Measurements from ENCODE around the gene ZNF280A. TPM values are rescaled to one million over a fixed set of nuclear protein-coding genes. Genes with fewer than 3 reads are reported as not detected.

The ZNF280A gene
- total and polyA plus RNA-seq, 2 donors (not counting 3 experiments of a cell fraction or from before 2014, with no cell fraction given), result 0.15 TPM; not detected in 1

DNA sequence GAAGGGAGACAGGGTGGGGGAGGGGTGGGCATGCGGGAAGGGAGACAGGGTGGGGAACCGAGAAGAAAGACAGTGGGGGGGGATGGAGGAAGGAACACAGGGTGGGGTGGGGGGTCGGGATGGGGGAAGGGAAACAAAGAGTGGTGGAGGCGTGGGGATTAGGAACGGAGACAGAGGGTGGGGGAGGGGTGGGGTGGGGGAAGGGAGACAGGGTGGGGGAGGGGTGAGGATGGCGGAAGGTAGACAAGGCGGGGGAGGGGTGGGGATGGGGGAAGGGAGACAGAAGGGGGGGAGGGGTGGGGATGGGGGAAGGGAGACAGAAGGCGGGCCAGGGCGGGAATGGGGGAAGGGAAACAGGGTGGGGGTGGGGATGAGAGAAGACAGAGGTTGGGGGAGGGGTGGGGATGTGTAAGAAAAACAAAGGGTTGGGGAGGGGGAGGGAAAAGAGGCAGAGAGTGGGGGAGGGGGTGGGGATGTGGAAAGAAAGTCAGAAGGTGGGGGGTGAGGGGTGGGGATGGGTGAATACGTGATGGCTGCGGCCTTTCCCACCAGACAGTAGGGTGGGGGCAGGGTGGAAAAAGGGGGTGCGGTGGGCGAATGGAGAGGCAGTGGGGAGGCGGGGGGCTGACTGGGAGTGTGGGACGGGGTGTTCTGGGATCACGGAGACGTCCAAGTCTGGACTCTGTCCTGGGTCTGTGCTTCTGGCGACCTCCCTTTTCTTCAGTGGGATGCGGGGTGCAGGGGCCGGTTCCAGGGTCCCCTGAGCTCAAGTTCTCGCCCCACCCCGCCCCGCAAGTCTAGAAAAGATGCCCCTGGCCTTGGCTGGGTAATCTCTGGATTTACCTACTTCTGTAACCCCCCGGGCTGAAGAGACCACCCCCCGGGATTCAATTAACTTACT lies 38.3 kb upstream of the ZNF280A start:
- BruUV-seq (replicated peaks), result no TSS peak
- Histone ChIP-seq H3K27ac (ENCODE audit: insufficient read depth, low read depth, low read length) (no peak overlapping the region), H3K4me1 (ENCODE audit: control insufficient read depth, extremely low read depth, insufficient read depth, low read length) (no peaks in the 10 kb centered on the region), H3K4me2 (ENCODE audit: insufficient read depth, low read length) (no peak overlapping the region), H3K9me3 (replicated peaks; ENCODE audit: control insufficient read depth, insufficient read depth, low read length) (no peaks in the 10 kb centered on the region), H3K4me3 (replicated peaks in 1 of 3; ENCODE audit: insufficient read depth in 1 of 3, low read depth in 1 of 3, low read length in 3 of 3) (no peak overlapping the region), H2AFZ (ENCODE audit: low read depth, low read length) (no peak overlapping the region), H3K79me2 (ENCODE audit: control insufficient read depth, insufficient read depth, low read length) (no peaks in the 10 kb centered on the region), H3K9me1 (replicated peaks; ENCODE audit: control insufficient read depth, extremely low read depth, insufficient read depth, low read length) (no peaks in the 10 kb centered on the region), H3K36me3 (ENCODE audit: control insufficient read depth in 2 of 2, extremely low read depth in 1 of 2, insufficient read depth in 2 of 2, low read length in 2 of 2) (no peaks in the 10 kb centered on the region), H3K9ac (replicated peaks; ENCODE audit: extremely low read depth, insufficient read depth, low read length) (no peak overlapping the region), H4K20me1 (replicated peaks; ENCODE audit: control insufficient read depth, extremely low read depth, insufficient read depth, low read length) (no peaks in the 10 kb centered on the region), H3K27me3 (ENCODE audit: control insufficient read depth in 2 of 2, insufficient read depth in 2 of 2, low read length in 2 of 2) (peaks cover 0 to 1% of the 10 kb centered on the region in 2 experiments)
- no peak for TF ChIP-seq POLR2A (IDR thresholded peaks at IDR 0.05; ENCODE audit: low read depth, low read length)
- TF ChIP-seq, protein P1, sequence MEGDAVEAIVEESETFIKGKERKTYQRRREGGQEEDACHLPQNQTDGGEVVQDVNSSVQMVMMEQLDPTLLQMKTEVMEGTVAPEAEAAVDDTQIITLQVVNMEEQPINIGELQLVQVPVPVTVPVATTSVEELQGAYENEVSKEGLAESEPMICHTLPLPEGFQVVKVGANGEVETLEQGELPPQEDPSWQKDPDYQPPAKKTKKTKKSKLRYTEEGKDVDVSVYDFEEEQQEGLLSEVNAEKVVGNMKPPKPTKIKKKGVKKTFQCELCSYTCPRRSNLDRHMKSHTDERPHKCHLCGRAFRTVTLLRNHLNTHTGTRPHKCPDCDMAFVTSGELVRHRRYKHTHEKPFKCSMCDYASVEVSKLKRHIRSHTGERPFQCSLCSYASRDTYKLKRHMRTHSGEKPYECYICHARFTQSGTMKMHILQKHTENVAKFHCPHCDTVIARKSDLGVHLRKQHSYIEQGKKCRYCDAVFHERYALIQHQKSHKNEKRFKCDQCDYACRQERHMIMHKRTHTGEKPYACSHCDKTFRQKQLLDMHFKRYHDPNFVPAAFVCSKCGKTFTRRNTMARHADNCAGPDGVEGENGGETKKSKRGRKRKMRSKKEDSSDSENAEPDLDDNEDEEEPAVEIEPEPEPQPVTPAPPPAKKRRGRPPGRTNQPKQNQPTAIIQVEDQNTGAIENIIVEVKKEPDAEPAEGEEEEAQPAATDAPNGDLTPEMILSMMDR (IDR thresholded peaks at IDR 0.05; ENCODE audit: extremely low read depth in 1 of 2, insufficient read depth in 1 of 2, low read depth in 1 of 2, low read length in 2 of 2), result no peak
- no peak for TF ChIP-seq MYC (IDR thresholded peaks at IDR 0.05; ENCODE audit: low read depth, low read length)
- TF ChIP-seq, protein P2, sequence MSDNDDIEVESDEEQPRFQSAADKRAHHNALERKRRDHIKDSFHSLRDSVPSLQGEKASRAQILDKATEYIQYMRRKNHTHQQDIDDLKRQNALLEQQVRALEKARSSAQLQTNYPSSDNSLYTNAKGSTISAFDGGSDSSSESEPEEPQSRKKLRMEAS (IDR thresholded peaks at IDR 0.05; ENCODE audit: insufficient read depth, insufficient read length), result no peak
- TF ChIP-seq FOS (IDR thresholded peaks at IDR 0.05; ENCODE audit: borderline replicate concordance, insufficient read depth, low read length), result no peak
- no peak for TF ChIP-seq EZH2 (IDR thresholded peaks at IDR 0.05; ENCODE audit: borderline replicate concordance, low read depth, low read length, severe bottlenecking)
- TF ChIP-seq JUN (IDR thresholded peaks at IDR 0.05; ENCODE audit: borderline replicate concordance, insufficient read depth, insufficient read length, low read depth), result no peak
- no peak for TF ChIP-seq POLR2AphosphoS5 (IDR thresholded peaks at IDR 0.05; ENCODE audit: insufficient read depth, low read depth, low read length)
- TF ChIP-seq GATA2 (IDR thresholded peaks at IDR 0.05; ENCODE audit: insufficient read depth, insufficient read length, low read depth, low read length), result no peak
- FAIRE-seq, result no peak
- dilution Hi-C loops (cut with MboI; ENCODE audit: extremely low pct_ligation_motif_present, low sequenced_read_pairs) (no loop called here), intact Hi-C loops (cut with micrococcal nuclease) (no loop called here)
- ChIA-PET POLR2A (no interaction called here), CTCF (interaction anchor here (0.7 to 2.0 kb wide), 8 partner anchors 8 to 57 kb away, joined by 3 to 15 read pairs (median 3); partner anchors contain the start of gene ZNF280A)
- DNase-seq (ENCODE audit: low read depth, low spot score), result no peak
